ENCODE measurements around the gene CWF19L1.

- TF ChIP-seq CTCF (IDR thresholded peaks at IDR 0.05) (peak in 3 of 6 experiments; percentile 4 to 26 (median 15)), POLR2A (IDR thresholded peaks at IDR 0.05) (peak; percentile 20 to 87)
These were observed 18.9 kb upstream of the CWF19L1 start, which contains the start of gene BLOC1S2 for GRCh38 chr10:100286051-100287033.
